ENCODE measurements around the gene IGLL5.
"Not testable (repeated sequence)": the region's sequence is repeated elsewhere in the genome, so short reads cannot be mapped to it uniquely, and the experiment has no call there.

Gene IGLL5

GRCh38 chr22:22900527-22901205 is 13.1 kb downstream of the IGLL5 start:
- not testable (repeated sequence) for DNase-seq (ENCODE audit: low spot score)

GRCh38 chr22:22901578-22902218 is 14.1 kb downstream of the IGLL5 start:
- DNase-seq (ENCODE audit: low spot score): peak; percentile 30

- no peak for DNase-seq (ENCODE audit: low spot score)
Measured at GRCh38 chr22:22902247-22903001, 14.8 kb downstream of the IGLL5 start.

GRCh38 chr22:22903355-22903777 is 15.8 kb downstream of the IGLL5 start:
- peak; percentile 38 for DNase-seq (ENCODE audit: low spot score)

GRCh38 chr22:22903781-22904192 is 16.2 kb downstream of the IGLL5 start:
- not testable (repeated sequence) for DNase-seq (ENCODE audit: low spot score)

- DNase-seq (ENCODE audit: low spot score): not testable (repeated sequence)
Measured at GRCh38 chr22:22904736-22905135, 17.1 kb downstream of the IGLL5 start.

GRCh38 chr22:22906391-22906790 is 18.8 kb downstream of the IGLL5 start:
- DNase-seq (ENCODE audit: low spot score): not testable (repeated sequence)

GRCh38 chr22:22906907-22907550 is 19.4 kb downstream of the IGLL5 start:
- no peak for DNase-seq (ENCODE audit: low spot score)

- no peak for DNase-seq (ENCODE audit: low spot score)
Measured at GRCh38 chr22:22907551-22908494, 20.2 kb downstream of the IGLL5 start.

GRCh38 chr22:22908495-22908861 is 20.9 kb downstream of the IGLL5 start:
- DNase-seq (ENCODE audit: low spot score): no peak

- DNase-seq (ENCODE audit: low spot score): no peak
Measured at GRCh38 chr22:22908941-22909604, 21.5 kb downstream of the IGLL5 start.

- no peak for DNase-seq (ENCODE audit: low spot score)
Measured at GRCh38 chr22:22909605-22910271, 22.1 kb downstream of the IGLL5 start.

GRCh38 chr22:22910272-22911240 is 22.9 kb downstream of the IGLL5 start:
- no peak for DNase-seq (ENCODE audit: low spot score)

GRCh38 chr22:22911327-22912134 is 23.9 kb downstream of the IGLL5 start:
- DNase-seq (ENCODE audit: low spot score): no peak

GRCh38 chr22:22912135-22912987 is 24.7 kb downstream of the IGLL5 start:
- no peak for DNase-seq (ENCODE audit: low spot score)

GRCh38 chr22:22912988-22913253 is 25.3 kb downstream of the IGLL5 start:
- DNase-seq (ENCODE audit: low spot score): no peak

- no peak for DNase-seq (ENCODE audit: low spot score)
Measured at GRCh38 chr22:22913989-22914388, 26.4 kb downstream of the IGLL5 start.

Data from AG20443 (cell line).